HG02759 (cell line): ENCODE results near the gene GMIP.

Experiments
- ATAC-seq: cut with Tn5 transposase; IDR thresholded peaks from one replicate; pipeline ENCODE4 v1.9.1; 2021; ENCODE audit warnings: mild to moderate bottlenecking, moderate library complexity; ENCODE audit not compliant: unreplicated experiment

The GMIP gene

GRCh38 chr19:19661141-19661674, 17.8 kb upstream of the GMIP start:
- ATAC-seq: no peak

DNA sequence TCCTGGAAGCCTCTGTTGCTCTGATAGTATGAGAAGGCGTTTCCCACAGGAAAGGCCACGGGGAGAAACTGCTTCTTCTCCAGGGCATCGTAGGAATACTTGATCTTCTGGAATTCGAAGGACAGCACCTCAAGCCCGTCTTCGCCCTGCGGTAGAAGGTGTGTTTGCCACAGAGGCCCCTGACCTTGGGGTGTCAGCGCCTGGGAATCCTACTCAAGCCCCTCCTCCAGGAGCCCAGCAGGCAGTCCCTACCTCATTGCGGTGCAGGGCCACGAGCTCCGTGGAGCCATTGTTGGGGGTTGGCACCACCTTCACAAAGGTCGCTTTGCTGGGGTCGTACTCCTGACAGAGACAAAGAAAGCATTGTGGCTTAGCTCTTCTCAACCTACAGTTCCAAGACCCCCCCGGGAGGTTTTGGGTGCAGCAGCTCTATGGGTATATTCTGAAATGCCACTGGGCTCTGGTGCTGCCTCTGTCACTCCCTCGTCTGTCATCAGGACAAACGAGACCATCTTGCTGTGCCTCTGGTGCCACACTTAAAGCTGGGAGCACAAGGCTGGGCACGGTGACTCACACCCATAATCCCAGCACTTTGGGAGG, 16.3 kb upstream of the GMIP start:
- ATAC-seq: no peak

- ATAC-seq: no peak
Observed at GRCh38 chr19:19657397-19657783, 13.9 kb upstream of the GMIP start.

GRCh38 chr19:19656451-19657396, 13.3 kb upstream of the GMIP start:
- no peak for ATAC-seq

DNA sequence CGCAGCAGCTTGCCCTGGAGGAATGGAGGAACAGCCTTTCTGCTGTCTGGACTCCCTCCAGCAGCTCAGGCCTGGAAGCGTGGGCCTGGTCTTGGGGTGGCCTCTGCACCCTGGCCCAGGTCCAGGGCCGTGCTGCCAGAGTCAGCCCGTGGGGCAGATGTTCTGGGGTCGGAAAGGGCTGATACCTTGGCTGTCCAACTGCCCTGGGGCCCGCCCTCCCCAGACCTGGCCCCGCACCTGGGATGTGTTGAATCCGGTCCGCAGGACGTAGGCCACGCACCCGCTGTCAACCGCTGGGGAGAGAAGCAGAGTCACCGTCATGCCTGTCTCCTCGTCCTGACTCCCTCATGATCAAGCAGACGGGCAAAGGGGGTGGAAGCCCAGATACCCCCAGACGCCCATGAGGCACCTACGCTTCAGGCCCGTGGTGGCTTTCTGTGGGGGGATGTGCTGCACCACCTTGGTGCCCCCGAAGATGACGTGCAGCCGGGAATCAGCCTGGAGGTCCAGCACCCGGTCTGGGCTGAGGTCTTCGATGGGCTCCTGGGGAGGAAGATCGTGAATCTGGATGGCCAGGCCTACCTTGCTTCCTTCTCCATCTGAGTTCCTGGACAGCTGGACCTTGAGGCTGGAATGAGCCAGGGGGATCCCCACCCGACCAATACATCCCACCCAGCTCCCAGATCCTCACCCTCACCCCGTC, 12.3 kb upstream of the GMIP start:
- ATAC-seq: no peak

GRCh38 chr19:19655051-19655594, 11.7 kb upstream of the GMIP start:
- no peak for ATAC-seq

DNA sequence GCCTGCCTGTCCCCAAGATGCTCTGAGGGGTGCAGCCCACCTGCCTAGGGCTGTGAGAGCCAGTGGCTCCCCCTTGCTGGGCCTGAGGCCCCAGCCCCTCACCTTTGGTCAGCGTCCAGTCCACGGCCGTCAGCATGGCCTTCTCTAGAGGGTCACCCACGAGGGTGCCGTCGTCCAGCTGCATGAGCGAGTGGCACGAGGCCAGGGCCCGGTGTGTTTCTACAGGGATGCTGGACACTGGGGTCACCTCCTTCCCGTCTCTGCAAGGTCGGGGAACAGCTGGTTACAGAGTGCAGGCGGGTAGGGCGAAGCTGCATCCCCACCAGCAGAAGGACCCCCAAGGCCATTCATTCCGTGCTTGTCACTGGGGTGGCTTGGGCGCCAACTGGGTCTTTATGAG, 11.0 kb upstream of the GMIP start:
- ATAC-seq: no peak

DNA sequence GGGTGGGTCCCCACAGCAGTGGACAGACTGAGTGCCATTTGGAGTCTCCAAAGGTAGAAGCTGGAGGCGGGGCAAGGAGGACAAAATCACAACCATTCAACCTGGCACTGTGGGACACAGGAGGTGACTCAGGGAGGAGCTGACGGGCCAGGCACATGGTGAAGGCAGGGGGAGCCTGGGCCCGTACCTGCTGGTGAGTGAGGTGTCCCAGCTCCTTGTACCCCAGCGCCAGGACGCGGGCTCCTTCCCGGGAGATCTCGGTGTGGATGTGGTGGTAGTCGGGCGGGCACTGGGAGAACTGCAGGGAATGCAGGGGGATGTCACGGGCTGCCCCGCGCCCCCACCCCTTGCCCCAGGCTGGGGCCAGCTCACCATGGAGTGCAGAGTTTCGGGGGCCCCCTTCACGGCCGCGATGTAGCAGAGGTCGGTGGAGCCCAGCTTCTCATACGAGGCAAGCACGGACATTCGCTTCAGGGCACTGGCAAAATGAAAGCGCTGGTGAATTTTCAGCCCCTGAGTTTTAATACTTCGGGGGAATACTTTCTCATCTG, 10.2 kb upstream of the GMIP start:
- ATAC-seq: no peak

DNA sequence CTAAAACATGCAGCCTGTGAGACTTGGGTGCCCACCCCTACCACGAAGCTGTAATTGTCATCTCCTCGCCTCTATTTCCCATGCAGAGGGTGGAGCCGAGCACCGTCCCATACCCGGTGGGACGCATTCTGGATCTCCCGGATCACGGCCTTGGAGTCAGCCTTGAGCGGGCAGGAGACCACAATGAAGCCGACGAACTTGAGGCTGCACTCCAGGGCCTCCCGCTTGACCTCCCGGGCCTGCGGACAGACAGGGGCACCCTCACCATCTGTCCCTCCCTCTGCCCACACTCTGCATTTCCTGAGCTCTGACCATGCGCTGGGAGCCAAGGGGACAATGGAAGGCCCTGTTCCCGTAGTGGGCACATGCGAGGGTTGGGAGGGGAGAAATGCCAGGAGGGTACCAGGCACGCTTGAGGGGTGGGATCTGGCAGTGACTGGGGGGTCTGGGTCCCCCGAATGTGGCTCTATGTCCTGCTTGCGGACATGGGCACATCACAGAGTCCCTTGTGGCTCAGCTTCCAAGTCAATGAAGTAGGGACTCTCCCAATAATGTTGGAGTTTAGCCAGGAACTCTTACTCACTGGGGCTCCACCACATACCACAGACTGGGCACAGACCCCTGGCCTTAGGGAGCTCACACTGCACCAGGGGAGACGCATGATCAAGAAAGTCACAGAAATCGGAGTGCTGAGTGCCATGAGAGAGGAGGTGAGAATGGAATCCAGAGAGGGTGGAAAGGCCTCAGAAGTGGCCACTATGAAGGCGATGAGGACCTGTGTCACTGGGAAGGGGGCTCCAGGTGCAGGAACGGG, 9.2 kb upstream of the GMIP start:
- ATAC-seq: no peak

DNA sequence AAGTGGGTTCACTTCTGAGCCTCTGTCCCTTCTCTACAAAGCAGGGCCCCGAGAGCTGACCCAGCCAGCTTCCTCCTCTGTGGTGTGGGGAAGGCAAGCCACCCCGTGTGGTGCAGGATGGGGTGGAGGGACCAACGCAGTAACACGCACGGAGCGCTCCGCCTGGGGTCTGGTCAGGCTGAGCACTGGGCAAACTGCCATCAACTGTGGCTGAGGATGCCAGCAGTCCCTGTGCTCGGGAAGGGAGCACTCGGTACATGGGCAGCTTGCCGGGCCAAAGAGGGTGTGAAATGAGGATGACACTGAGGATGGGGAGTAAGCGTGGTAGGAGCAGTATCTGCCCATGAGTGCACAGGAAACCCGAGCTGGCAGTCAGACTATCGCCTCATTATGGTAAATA, 7.6 kb upstream of the GMIP start:
- ATAC-seq: no peak

GRCh38 chr19:19650331-19650730, 6.9 kb upstream of the GMIP start:
- ATAC-seq: no peak

- ATAC-seq: no peak
Observed at GRCh38 chr19:19649580-19649995, 6.1 kb upstream of the GMIP start.

DNA sequence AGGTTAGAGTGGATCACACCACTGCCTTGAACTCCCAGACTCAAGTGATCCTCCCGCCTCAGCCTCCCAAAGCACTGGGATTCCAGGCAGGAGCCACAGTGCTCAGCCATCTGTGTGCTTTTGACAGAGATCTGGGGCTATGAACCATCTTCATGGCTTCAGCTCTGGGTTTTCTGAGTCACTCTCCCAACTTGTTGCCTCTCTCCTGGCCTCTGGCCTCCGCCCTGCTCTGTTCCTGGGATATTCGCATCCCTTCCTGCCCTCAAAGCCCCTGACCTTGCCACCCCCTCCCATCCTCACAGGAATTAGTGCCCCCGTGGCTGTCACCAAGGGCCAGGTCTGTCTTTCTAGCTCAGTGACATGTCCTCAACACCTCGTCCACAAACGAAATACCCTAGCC, 5.7 kb upstream of the GMIP start:
- no peak for ATAC-seq

GRCh38 chr19:19647037-19647835, 3.8 kb upstream of the GMIP start:
- no peak for ATAC-seq

DNA sequence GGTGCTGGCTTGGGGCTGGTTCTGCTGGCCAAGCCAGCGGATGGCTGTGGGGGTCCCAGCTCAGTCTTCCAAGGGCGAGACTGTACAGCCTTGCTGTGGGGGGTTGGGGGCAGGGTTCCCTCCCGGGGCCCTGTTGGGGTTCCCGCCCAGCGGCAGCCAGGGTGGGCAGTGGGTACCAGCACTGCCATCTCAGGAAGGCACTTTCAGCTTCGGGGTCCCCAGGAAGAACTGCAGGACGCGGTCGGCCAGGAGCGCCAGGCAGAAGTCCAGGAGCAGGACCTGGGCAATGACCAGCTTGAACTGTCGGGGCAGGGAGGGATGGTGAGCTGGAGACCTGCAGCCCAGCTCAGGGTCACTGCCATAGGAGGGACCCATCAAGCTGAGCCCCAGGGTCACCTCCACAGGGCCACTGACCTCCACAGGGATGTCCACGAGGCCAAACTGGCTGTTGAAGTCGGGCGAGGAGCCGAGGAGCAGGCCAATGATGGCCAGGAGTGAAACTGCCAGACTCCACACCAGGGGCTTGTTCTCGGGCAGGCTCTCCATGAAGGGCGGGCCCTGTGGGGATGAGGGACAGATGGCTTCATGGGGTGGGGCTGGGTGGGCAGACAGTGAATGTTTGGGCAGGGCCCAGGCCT, 1.9 kb upstream of the GMIP start:
- ATAC-seq: no peak

- no peak for ATAC-seq
Observed at GRCh38 chr19:19644054-19644388, 564 bp upstream of the GMIP start.

DNA sequence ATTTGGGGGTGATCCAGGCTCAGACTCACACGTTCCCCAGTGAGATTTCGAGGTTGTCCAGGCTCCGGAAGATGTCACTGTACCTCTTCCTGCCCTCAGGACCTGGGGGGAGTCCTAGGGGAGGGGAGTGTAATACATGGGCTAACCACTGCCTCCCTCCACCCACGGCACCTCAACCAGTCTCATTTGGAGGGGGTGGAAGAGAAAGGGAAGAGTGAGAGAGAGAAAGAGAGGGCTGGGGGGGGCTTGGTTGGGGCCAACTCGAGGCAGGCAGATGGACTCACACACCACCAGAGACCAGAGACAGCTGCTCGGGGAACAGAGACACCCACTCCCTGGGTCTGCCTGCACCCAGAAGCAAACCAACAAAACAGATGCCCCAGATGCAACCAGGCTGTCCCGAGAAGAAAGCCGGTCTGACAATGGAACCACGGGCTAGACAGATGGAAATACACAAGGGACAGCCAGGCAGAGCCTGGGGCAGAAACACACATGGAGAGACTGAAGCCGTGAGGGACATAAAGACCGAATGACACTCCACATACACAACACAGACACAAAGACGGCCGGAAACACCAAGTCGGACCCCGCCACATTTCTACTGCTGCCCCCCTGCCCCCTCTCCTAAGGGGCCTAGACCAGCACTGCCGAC, 825 bp downstream of the GMIP start:
- peak; percentile 32 for ATAC-seq

DNA sequence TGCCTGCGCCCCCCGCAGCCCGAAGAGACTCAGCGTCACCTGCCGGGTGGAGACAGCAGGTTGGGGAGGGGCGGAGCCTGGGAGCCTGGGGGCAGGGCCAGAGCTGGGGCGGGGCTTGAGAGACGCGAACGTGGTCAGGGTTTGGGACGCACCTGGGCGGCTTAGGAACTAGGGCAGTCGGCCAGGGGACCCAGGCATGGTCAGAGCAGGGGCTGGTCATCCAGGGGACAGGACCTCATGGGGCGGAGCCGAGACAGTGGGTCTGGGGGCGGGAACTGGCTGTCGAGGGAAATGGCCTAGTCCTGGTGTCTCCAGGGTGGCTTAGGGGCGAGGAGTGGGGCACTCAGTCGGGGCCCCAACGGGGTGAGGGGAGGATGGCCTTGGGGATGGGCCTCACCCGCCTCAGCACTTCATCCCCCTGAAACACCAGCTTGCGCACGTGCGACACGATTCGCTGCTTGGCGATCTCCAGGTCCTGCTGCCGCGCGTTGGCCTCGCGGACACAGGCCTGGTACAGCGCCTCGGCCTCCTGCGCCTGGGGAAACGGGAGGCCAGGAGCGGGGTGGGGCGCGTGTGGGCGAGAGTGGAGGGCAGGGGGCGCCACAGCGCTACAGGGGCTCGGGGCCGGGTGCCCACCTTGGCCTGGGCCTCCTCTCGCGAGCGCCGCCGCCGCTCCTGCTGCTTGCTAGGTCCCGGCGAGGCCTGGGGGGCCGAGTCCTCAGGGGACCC, 5.8 kb downstream of the GMIP start:
- no peak for ATAC-seq
